Hepatocyte (in vitro differentiated cells): ENCODE measurements around the gene SRMS. TPM values are rescaled to one million over a fixed set of nuclear protein-coding genes. Genes with fewer than 3 reads are reported as not detected.

Experiments
- DNase-seq: peaks from one replicate; pipeline ENCODE4 v3.0.0-alpha.2; 2016; ENCODE audit warnings: low spot score
- H2AFZ ChIP-seq: fragments of 200-600 bp; sonication (generic); 2 replicates; pipeline ENCODE4 v1.6.0; 2016; ENCODE audit warnings: antibody characterized with exemption, mild to moderate bottlenecking
- H3K27ac ChIP-seq: fragments of 200-600 bp; sonication (generic); 2 replicates; pipeline ENCODE4 v1.5.1; 2016; ENCODE audit warnings: mild to moderate bottlenecking
- H3K27me3 ChIP-seq: fragments of 200-600 bp; sonication (generic); 2 replicates; pipeline ENCODE4 v1.6.1; 2016
- H3K36me3 ChIP-seq: fragments of 200-600 bp; sonication (generic); replicated peaks from 2 replicates; pipeline ENCODE4 v1.5.1; 2016; ENCODE audit warnings: low read depth; ENCODE audit not compliant: insufficient read depth
- H3K4me1 ChIP-seq: fragments of 200-600 bp; sonication (generic); 2 replicates; pipeline ENCODE4 v1.5.1; 2016; ENCODE audit warnings: mild to moderate bottlenecking, moderate library complexity; ENCODE audit not compliant: insufficient read depth
- H3K4me2 ChIP-seq: fragments of 200-600 bp; sonication (generic); 2 replicates; pipeline ENCODE4 v1.6.0; 2016
- H3K4me3 ChIP-seq: fragments of 200-600 bp; sonication (generic); 2 replicates; pipeline ENCODE4 v1.5.1; 2016; ENCODE audit warnings: mild to moderate bottlenecking
- H3K79me2 ChIP-seq: fragments of 200-600 bp; sonication (generic); 2 replicates; pipeline ENCODE4 v1.6.0; 2017; ENCODE audit warnings: mild to moderate bottlenecking
- H3K9me2 ChIP-seq: fragments of 200-600 bp; sonication (generic); replicated peaks from 2 replicates; pipeline ENCODE4 v1.6.0; 2017; ENCODE audit warnings: mild to moderate bottlenecking; ENCODE audit not compliant: insufficient read depth
- H3K9me3 ChIP-seq: fragments of 200-600 bp; sonication (generic); 2 replicates; pipeline ENCODE4 v1.5.1; 2016; ENCODE audit warnings: low read depth, mild to moderate bottlenecking
- H4K20me1 ChIP-seq: fragments of 200-600 bp; sonication (generic); 2 replicates; pipeline ENCODE4 v1.6.0; 2016; ENCODE audit warnings: mild to moderate bottlenecking; ENCODE audit not compliant: insufficient read depth, poor library complexity, severe bottlenecking
- EZH2 ChIP-seq: fragments of 200-600 bp; sonication (generic); IDR thresholded peaks from 2 replicates; pipeline ENCODE4 v1.6.1; 2016; ENCODE audit warnings: antibody characterized with exemption, mild to moderate bottlenecking, borderline replicate concordance
- EZH2phosphoT487 ChIP-seq: fragments of 200-600 bp; sonication (generic); IDR thresholded peaks from one replicate; pipeline ENCODE4 v1.6.1; 2018; ENCODE audit warnings: antibody characterized with exemption, mild to moderate bottlenecking, low read depth, moderate library complexity; ENCODE audit not compliant: unreplicated experiment, severe bottlenecking
- WGBS: methylation state at CpG from one replicate; pipeline ENCODE4 v1.1.6; 2016; ENCODE audit warnings: low lambda C conversion rate; ENCODE audit errors: missing lambda C conversion rate; 5-methylcytosine and 5-hydroxymethylcytosine counted together
- polyA plus RNA-seq: library from polyadenylated mRNA; unstranded; fragments of >200 nt; fragmentation: Nextera tagmentation; extraction: Ambion mirVana; gene quantifications from 2 replicates; pipeline ENCODE4 v1.2.1, GENCODE V29; 2016
- total RNA-seq: library from RNA; depleted of rRNA; stranded (reverse); fragments of >200 nt; gene quantifications from 2 replicates; pipeline ENCODE4 v1.2.3, GENCODE V29; 2014
- TF ChIP-seq, protein P1 (sequence below): fragments of 200-600 bp; sonication (generic); IDR thresholded peaks from 2 replicates; pipeline ENCODE4 v1.5.1; 2016; ENCODE audit warnings: antibody characterized with exemption, mild to moderate bottlenecking; ENCODE audit not compliant: poor library complexity

SRMS gene
- total and polyA plus RNA-seq, 2 experiments from 2014 or later, result not detected

DNA sequence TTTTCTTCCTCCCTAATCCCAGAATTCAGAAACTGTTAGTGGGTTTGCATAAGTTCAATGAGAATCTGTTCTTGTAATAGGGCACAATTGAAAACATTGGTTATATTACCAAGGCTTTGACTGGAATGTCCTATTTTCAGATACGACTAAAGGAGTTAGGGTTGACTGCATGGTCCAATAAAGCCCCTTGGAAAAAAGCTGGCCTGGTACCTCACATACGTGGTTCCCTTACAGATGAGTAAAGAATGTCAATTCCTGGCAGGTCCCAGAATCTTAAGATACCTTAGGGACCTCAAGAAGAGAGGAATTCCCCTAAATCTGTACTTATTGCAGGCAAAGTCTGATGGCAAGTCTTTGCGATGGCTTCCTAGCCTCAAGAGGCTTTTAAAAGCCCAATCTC is 22.4 kb downstream of the SRMS start:
- WGBS, result 78% methylated on average over 3 of the region's 3 CpGs
- TF ChIP-seq, protein P1, sequence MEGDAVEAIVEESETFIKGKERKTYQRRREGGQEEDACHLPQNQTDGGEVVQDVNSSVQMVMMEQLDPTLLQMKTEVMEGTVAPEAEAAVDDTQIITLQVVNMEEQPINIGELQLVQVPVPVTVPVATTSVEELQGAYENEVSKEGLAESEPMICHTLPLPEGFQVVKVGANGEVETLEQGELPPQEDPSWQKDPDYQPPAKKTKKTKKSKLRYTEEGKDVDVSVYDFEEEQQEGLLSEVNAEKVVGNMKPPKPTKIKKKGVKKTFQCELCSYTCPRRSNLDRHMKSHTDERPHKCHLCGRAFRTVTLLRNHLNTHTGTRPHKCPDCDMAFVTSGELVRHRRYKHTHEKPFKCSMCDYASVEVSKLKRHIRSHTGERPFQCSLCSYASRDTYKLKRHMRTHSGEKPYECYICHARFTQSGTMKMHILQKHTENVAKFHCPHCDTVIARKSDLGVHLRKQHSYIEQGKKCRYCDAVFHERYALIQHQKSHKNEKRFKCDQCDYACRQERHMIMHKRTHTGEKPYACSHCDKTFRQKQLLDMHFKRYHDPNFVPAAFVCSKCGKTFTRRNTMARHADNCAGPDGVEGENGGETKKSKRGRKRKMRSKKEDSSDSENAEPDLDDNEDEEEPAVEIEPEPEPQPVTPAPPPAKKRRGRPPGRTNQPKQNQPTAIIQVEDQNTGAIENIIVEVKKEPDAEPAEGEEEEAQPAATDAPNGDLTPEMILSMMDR, result no peak
- TF ChIP-seq EZH2phosphoT487, result no peak

DNA sequence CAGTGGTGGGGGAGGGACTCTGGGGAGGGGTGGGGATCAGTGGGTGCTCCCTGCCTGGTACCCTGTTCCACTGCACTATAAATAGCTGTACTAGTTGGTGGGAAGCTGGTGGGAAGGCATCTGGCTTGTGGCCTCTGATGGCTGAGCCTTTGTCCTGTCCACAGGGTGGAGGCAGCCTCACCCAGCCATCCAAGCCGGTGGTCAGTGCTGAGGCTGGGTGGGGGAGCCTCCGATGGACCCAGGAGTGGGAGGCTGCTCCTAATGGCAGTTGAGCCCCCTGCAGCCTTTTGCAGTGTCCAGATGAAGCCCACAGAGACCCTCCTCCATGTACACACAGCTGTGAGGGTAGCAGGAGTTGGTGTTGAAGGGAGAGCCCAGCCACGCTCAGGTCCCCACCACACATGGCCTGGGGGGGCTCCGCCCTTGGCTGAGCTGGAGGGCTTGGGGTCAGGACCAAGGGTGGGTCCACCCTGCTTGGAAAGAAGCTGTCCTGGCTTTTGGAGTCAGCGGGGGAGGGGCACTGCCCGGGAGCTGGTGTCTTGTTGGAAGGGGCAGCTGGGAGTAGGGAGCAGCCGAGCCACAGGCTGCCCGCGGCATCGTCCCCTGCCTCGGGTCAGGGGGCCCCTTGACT is 24.5 kb downstream of the SRMS start:
- Histone ChIP-seq H3K9me2 (no peaks in the 10 kb centered on the region), H3K79me2 (peaks cover 16% of the 10 kb centered on the region), H3K27ac (no peak overlapping the region), H3K36me3 (no peaks in the 10 kb centered on the region), H3K27me3 (no peaks in the 10 kb centered on the region), H4K20me1 (peaks cover 24% of the 10 kb centered on the region), H2AFZ (no peak overlapping the region), H3K4me3 (no peak overlapping the region), H3K4me2 (peak overlapping the region; percentile 99), H3K9me3 (no peaks in the 10 kb centered on the region), H3K4me1 (peaks cover 13% of the 10 kb centered on the region)
- no peak for DNase-seq
- WGBS, result 97% methylated on average over 11 of the region's 11 CpGs
- TF ChIP-seq EZH2phosphoT487 (no peak), EZH2 (no peak)
- TF ChIP-seq, protein P1, result no peak

More for the DNA sequence above, 22.4 kb downstream of the SRMS start:
- Histone ChIP-seq H3K9me2 (no peaks in the 10 kb centered on the region), H4K20me1 (peaks cover 24% of the 10 kb centered on the region), H3K27me3 (no peaks in the 10 kb centered on the region), H3K36me3 (no peaks in the 10 kb centered on the region), H3K9me3 (no peaks in the 10 kb centered on the region), H3K4me3 (no peak overlapping the region), H2AFZ (no peak overlapping the region), H3K4me2 (no peak overlapping the region), H3K27ac (no peak overlapping the region), H3K79me2 (peaks cover 16% of the 10 kb centered on the region), H3K4me1 (peaks cover 8% of the 10 kb centered on the region)
- DNase-seq, result no peak

DNA sequence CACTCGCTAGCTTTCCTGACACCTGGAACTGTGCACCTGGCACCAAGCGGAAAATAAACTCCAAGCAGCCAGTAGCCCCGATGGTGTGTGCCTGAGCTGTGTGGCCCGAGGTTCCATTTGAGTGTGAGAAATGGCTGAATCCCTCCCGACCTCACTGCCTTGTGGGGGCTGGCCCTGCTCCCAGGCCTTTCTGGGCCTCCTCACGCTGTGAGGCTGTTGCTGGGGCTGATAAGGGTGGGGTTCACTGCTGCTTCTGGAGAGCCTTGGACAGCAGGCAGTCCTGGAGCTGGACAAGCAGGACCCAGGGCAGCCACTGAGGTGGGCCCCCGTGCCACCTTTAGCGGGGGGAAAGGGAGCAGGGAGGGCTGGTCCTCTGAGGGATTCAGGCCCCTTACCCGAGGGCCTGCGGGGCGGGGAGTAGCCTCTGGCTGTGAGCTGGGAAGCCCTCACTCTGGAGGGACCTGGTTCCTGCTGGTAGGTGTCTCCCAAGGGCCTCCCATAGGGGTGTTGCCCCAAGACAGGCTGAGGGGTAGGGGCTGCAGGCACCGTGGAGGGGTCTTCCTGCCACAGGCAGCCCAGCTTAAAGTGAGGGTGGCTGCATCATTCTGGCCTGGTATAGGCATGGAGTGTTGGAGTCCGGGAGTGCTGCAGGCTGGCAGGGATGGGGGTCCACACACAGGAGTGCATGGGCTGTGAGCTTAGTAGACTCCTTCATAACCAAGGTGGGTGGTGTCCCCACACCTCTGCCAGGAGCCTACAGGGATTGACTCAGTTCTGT is 25.3 kb downstream of the SRMS start:
- Histone ChIP-seq H3K27ac (no peak overlapping the region), H4K20me1 (peaks cover 24% of the 10 kb centered on the region), H3K9me3 (no peaks in the 10 kb centered on the region), H3K4me1 (peaks cover 13% of the 10 kb centered on the region), H3K36me3 (no peaks in the 10 kb centered on the region), H3K4me2 (peak overlapping the region; percentile 99), H3K9me2 (no peaks in the 10 kb centered on the region), H3K27me3 (no peaks in the 10 kb centered on the region), H3K4me3 (no peak overlapping the region), H2AFZ (no peak overlapping the region), H3K79me2 (peaks cover 16% of the 10 kb centered on the region)
- no peak for DNase-seq
- TF ChIP-seq EZH2phosphoT487, result no peak
- TF ChIP-seq, protein P1, result no peak
- no peak for TF ChIP-seq EZH2
- WGBS, result 62% methylated on average over 11 of the region's 13 CpGs
